Gastrocnemius medialis (tissue), 4 donors: ENCODE data around the gene COL9A3.

ENCODE experiments used
- POLR2A ChIP-seq, 2 donors: fragments of 450-650 bp; IDR thresholded peaks; one replicate each; pipeline ENCODE4 v1.6.1; 2017; ENCODE audit warnings: antibody characterized with exemption in 2 of 2, mild to moderate bottlenecking in 2 of 2, moderate library complexity in 2 of 2
- TF ChIP-seq, protein P1 (sequence below), 5 experiments: fragments of 450-650 bp in 3 of 5; fragments of 200-600 bp in 2 of 5; sonication (generic) in 2 of 5; IDR thresholded peaks in 4 of 5; conservative IDR thresholded peaks in 1 of 5; 1 replicate in 4 of 5; 2 replicates in 1 of 5; pipeline ENCODE4 v1.5.1; 2016 to 2019; ENCODE audit warnings: antibody characterized with exemption in 5 of 5, mild to moderate bottlenecking in 3 of 5, moderate library complexity in 3 of 5

DNA sequence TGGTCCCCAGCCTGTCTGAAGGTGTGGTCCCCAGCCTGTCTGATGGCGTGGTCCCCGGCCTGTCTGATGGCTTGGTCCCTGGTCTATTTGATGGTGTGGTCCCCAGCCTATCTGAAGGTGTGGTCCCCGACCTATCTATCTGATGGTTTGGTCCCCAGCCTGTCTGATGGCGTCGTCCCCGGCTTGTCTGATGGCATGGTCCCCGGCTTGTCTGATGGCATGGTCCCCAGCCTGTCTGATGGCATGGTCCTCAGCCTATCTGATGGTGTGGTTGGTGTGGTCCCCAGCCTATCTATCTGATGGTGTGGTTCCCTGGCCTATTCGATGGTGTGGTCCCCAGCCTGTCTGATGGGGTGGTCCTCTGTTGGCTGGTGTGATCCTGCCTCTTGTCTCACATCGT, 38.8 kb upstream of the COL9A3 start:
- TF ChIP-seq, protein P1, sequence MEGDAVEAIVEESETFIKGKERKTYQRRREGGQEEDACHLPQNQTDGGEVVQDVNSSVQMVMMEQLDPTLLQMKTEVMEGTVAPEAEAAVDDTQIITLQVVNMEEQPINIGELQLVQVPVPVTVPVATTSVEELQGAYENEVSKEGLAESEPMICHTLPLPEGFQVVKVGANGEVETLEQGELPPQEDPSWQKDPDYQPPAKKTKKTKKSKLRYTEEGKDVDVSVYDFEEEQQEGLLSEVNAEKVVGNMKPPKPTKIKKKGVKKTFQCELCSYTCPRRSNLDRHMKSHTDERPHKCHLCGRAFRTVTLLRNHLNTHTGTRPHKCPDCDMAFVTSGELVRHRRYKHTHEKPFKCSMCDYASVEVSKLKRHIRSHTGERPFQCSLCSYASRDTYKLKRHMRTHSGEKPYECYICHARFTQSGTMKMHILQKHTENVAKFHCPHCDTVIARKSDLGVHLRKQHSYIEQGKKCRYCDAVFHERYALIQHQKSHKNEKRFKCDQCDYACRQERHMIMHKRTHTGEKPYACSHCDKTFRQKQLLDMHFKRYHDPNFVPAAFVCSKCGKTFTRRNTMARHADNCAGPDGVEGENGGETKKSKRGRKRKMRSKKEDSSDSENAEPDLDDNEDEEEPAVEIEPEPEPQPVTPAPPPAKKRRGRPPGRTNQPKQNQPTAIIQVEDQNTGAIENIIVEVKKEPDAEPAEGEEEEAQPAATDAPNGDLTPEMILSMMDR (IDR thresholded peaks at IDR 0.05 in 4 of 5, conservative IDR thresholded peaks at IDR 0.05 in 1 of 5) = no peak
- no peak for TF ChIP-seq POLR2A (IDR thresholded peaks at IDR 0.05)
